ENCODE data around the gene MMS19. TPM values are rescaled to one million over a fixed set of nuclear protein-coding genes. Genes with fewer than 3 reads are reported as not detected.
A peak's percentile ranks its signal among the peaks of the same experiment; 100 is the strongest.

Gene MMS19
- total RNA-seq, 1 donor from 2014 or later = 92.6 TPM

- H3K36me3 ChIP-seq = no peaks in the 10 kb centered on the region
- peaks cover 50% of the 10 kb centered on the region for H3K4me1 ChIP-seq
- no peak for DNase-seq (ENCODE audit: extremely low spot score in 2 of 2)
- H3K27me3 ChIP-seq = no peaks in the 10 kb centered on the region
- TF ChIP-seq CTCF (IDR thresholded peaks at IDR 0.05) (no peak), POLR2AphosphoS5 (IDR thresholded peaks at IDR 0.05; ENCODE audit: insufficient read depth in 1 of 2, low read depth in 1 of 2) (no peak), POLR2A (IDR thresholded peaks at IDR 0.05) (no peak)
- intact Hi-C loops (cut with DNase I) = no loop called here
- H3K4me3 ChIP-seq = no peak overlapping the region
- no peaks in the 10 kb centered on the region for H3K9me3 ChIP-seq
- peak overlapping the region; percentile 93 for H3K27ac ChIP-seq
These were observed 40.6 kb upstream of the MMS19 start for GRCh38 chr10:97538839-97539238.

- H3K4me3 ChIP-seq = no peak overlapping the region
- DNase-seq (ENCODE audit: extremely low spot score in 2 of 2) = no peak
- no peaks in the 10 kb centered on the region for H3K9me3 ChIP-seq
- TF ChIP-seq CTCF (IDR thresholded peaks at IDR 0.05) (no peak), POLR2A (IDR thresholded peaks at IDR 0.05) (no peak), POLR2AphosphoS5 (IDR thresholded peaks at IDR 0.05; ENCODE audit: insufficient read depth in 1 of 2, low read depth in 1 of 2) (no peak)
- H3K4me1 ChIP-seq = peaks cover 50% of the 10 kb centered on the region
- H3K36me3 ChIP-seq = no peaks in the 10 kb centered on the region
- H3K27me3 ChIP-seq = no peaks in the 10 kb centered on the region
- intact Hi-C loops (cut with DNase I) = no loop called here
- peak overlapping the region; percentile 93 for H3K27ac ChIP-seq
These were observed 40.2 kb upstream of the MMS19 start for GRCh38 chr10:97538411-97538810.

- no peak overlapping the region for H3K4me3 ChIP-seq
- TF ChIP-seq POLR2A (IDR thresholded peaks at IDR 0.05) (no peak), CTCF (IDR thresholded peaks at IDR 0.05) (no peak), POLR2AphosphoS5 (IDR thresholded peaks at IDR 0.05; ENCODE audit: insufficient read depth in 1 of 2, low read depth in 1 of 2) (no peak)
- DNase-seq (ENCODE audit: extremely low spot score in 2 of 2) = no peak
- H3K27ac ChIP-seq = no peak overlapping the region
- H3K36me3 ChIP-seq = no peaks in the 10 kb centered on the region
- H3K9me3 ChIP-seq = no peaks in the 10 kb centered on the region
- no peaks in the 10 kb centered on the region for H3K27me3 ChIP-seq
- intact Hi-C loops (cut with DNase I) = no loop called here
- H3K4me1 ChIP-seq = peaks cover 49% of the 10 kb centered on the region
These were observed 39.1 kb upstream of the MMS19 start for GRCh38 chr10:97537186-97537869.

- Histone ChIP-seq H3K9me3 (no peaks in the 10 kb centered on the region), H3K27me3 (no peaks in the 10 kb centered on the region), H3K4me1 (peaks cover 24% of the 10 kb centered on the region), H3K4me3 (no peak overlapping the region), H3K36me3 (no peaks in the 10 kb centered on the region), H3K27ac (no peak overlapping the region)
- intact Hi-C loops (cut with DNase I) = no loop called here
- DNase-seq (ENCODE audit: extremely low spot score in 2 of 2) = no peak
- TF ChIP-seq CTCF (IDR thresholded peaks at IDR 0.05) = no peak
- TF ChIP-seq POLR2A (IDR thresholded peaks at IDR 0.05) = no peak
- TF ChIP-seq POLR2AphosphoS5 (IDR thresholded peaks at IDR 0.05; ENCODE audit: insufficient read depth in 1 of 2, low read depth in 1 of 2) = no peak
These were observed 36.6 kb upstream of the MMS19 start for GRCh38 chr10:97534746-97535367.

DNA sequence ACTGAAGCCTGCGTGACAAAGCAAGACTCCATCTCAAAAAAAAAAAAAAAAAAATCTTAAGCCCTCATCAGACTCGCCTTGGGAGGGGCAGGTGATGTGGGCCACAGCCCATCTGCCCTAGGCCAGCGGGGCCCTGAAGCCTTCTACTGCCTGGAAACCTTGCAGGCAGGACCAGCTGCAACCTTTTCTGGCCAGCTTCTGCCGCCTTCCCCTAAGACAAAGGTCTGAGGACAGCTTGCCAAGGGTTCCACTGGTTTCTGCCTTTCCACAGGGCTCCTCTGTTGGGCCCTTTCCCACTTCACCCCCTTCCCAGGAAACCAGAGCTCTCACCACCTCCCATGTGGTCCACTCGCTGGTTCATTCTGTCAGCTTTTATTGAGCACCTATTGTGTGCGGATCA is 35.7 kb upstream of the MMS19 start:
- Histone ChIP-seq H3K27ac (peak overlapping the region; percentile 62), H3K36me3 (no peaks in the 10 kb centered on the region), H3K4me3 (no peak overlapping the region), H3K27me3 (no peaks in the 10 kb centered on the region), H3K4me1 (peaks cover 17% of the 10 kb centered on the region), H3K9me3 (no peaks in the 10 kb centered on the region)
- intact Hi-C loops (cut with DNase I) = no loop called here
- no peak for TF ChIP-seq CTCF (IDR thresholded peaks at IDR 0.05)
- no peak for TF ChIP-seq POLR2AphosphoS5 (IDR thresholded peaks at IDR 0.05; ENCODE audit: insufficient read depth in 1 of 2, low read depth in 1 of 2)
- no peak for TF ChIP-seq POLR2A (IDR thresholded peaks at IDR 0.05)
- DNase-seq (ENCODE audit: extremely low spot score in 2 of 2) = no peak

Measured in vagina (tissue), 2 donors.